Activated T-helper 2 cell treated with anti-CD3 and anti-CD28 coated beads, Interferon-gamma antibody, Interleukin-2, Interleukin-4, amounts not matched to agents 10 μg/mL and 5 μg/mL and 100 μg/mL, durations not matched to agents 14 hours and 24 hours and 36 hours (primary cell): ENCODE measurements around the gene NFYA. TPM values are rescaled to one million over a fixed set of nuclear protein-coding genes. Genes with fewer than 3 reads are reported as not detected.

Experiments used
- DNase-seq: peaks from one replicate; pipeline ENCODE4 v3.0.0; 2021; ENCODE audit warnings: low spot score
- H3K27ac Mint-ChIP-seq: one replicate; pipeline ENCODE4 v1.8.0; 2021; ENCODE audit warnings: mixed read lengths
- H3K27me3 Mint-ChIP-seq: one replicate; pipeline ENCODE4 v1.8.0; 2021; ENCODE audit warnings: low read depth, mixed read lengths
- H3K36me3 Mint-ChIP-seq: one replicate; pipeline ENCODE4 v1.8.0; 2021; ENCODE audit warnings: low read depth, mixed read lengths
- H3K4me1 Mint-ChIP-seq: one replicate; pipeline ENCODE4 v1.8.0; 2021; ENCODE audit warnings: low read depth, mixed read lengths
- H3K4me3 Mint-ChIP-seq: one replicate; pipeline ENCODE4 v1.8.0; 2021; ENCODE audit warnings: low read depth, mild to moderate bottlenecking, moderate library complexity, mixed read lengths
- H3K9me3 Mint-ChIP-seq: one replicate; pipeline ENCODE4 v1.8.0; 2021; ENCODE audit warnings: mixed read lengths
- intact Hi-C: fragments of 100-400 bp; cut with micrococcal nuclease; formaldehyde crosslinking; loops from one replicate; pipeline ENCODE4 v1.15.1; 2023
- total RNA-seq: library from RNA; stranded (reverse); gene quantifications from 2 replicates; pipeline ENCODE4 v1.2.3, GENCODE V29; 2022

The NFYA gene
- total RNA-seq: 28.1 and 28.2 TPM in 2 replicates

GRCh38 chr6:41072836-41073202 is at the start of gene NFYA:
TSS of gene NFYA (plus strand) at chr6:41072974. CDS start at chr6:41079090, 6,116 bp downstream.
- H3K4me1 Mint-ChIP-seq: peaks cover 56% of the 10 kb centered on the region
- DNase-seq: no peak
- no peaks in the 10 kb centered on the region for H3K27me3 Mint-ChIP-seq
- peaks cover 53% of the 10 kb centered on the region for H3K36me3 Mint-ChIP-seq
- intact Hi-C loops: loop anchor here (1.0 to 10.0 kb wide), 7 partner anchors 45 to 1958 kb away; partner anchors contain the start of genes BYSL, MED20, SAYSD1 and TFEB
- no peaks in the 10 kb centered on the region for H3K9me3 Mint-ChIP-seq
- H3K27ac Mint-ChIP-seq: peak within 1 kb of the TSS; percentile 99
- H3K4me3 Mint-ChIP-seq: peak within 1 kb of the TSS; percentile 98

DNA sequence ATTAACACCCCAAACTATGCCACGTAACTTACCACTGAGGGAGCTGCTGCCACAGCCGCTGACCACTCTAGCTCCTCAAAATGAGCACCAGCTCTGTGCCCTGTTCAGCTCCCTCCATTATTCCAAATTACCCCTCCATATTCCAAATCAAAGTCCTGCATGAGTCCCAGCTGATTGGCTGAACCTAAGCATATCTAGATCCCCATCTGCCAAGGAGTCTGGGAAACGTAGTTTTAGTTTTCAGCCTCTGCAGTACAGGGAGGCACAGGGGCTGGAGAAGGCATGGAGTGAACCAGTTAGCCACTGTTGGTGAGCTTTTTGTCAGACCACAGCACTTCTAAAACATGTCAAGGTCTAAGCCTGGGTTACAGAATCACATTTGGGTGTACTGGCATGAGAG is 49.7 kb upstream of the NFYA start:
- Mint-ChIP-seq H3K4me1 (peaks cover 10% of the 10 kb centered on the region), H3K27ac (no peak overlapping the region), H3K9me3 (no peaks in the 10 kb centered on the region), H3K27me3 (no peaks in the 10 kb centered on the region), H3K36me3 (no peaks in the 10 kb centered on the region), H3K4me3 (no peak overlapping the region)
- intact Hi-C loops: no loop called here
- no peak for DNase-seq

DNA sequence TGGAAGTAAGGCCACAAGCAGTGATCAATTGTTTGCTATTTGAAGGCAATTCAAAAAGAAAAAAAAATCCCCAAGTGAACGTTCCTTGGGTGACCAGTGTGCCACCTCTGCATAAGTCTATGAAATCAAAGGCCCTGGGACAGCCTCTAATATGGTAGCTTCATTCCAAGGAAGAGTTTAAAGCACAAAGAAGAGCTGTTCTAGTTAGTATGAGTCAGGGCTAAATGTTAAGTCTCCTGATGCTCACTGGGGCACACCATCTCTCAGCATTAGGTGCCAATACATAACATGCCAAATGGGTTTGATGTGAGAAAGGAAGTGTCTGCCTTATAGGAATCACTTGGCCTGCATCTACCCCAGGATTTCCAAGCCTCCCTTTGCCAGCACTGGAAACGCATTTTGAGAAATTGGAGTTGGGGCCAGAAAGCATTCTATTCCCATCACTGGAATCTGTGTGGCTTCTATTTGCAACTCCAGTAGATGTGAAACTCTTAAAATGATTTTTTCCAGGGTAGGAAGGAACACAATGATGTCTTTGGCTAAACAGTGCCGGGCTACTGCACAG is 46.7 kb upstream of the NFYA start:
- intact Hi-C loops: no loop called here
- Mint-ChIP-seq H3K27ac (no peak overlapping the region), H3K27me3 (no peaks in the 10 kb centered on the region), H3K4me1 (peaks cover 19% of the 10 kb centered on the region), H3K4me3 (peak overlapping the region; percentile 20), H3K36me3 (no peaks in the 10 kb centered on the region), H3K9me3 (no peaks in the 10 kb centered on the region)
- DNase-seq: no peak

DNA sequence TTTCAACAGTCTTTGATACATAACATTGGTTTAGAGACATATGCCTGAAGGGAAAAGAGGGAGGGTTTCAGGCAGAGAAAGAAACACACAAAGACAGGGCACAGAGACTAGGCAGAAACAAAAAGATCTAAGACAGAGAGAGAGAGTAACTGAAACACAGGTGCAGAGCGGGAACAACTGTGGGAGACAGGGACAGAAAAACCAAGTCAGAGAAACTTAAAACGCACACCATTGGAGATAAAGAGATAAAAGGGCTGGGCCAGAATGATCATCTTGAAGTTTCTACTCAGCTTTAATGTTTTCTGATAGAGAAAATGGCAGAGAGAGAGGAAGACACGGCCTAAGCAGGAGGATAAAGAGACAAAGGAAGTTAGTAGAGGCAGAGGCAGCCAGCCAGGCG is 45.5 kb upstream of the NFYA start:
- intact Hi-C loops: loop anchor here (1.0 kb wide), 1 partner anchor 21 kb away; no protein-coding TSS in a partner anchor
- H3K27me3 Mint-ChIP-seq: no peaks in the 10 kb centered on the region

DNA sequence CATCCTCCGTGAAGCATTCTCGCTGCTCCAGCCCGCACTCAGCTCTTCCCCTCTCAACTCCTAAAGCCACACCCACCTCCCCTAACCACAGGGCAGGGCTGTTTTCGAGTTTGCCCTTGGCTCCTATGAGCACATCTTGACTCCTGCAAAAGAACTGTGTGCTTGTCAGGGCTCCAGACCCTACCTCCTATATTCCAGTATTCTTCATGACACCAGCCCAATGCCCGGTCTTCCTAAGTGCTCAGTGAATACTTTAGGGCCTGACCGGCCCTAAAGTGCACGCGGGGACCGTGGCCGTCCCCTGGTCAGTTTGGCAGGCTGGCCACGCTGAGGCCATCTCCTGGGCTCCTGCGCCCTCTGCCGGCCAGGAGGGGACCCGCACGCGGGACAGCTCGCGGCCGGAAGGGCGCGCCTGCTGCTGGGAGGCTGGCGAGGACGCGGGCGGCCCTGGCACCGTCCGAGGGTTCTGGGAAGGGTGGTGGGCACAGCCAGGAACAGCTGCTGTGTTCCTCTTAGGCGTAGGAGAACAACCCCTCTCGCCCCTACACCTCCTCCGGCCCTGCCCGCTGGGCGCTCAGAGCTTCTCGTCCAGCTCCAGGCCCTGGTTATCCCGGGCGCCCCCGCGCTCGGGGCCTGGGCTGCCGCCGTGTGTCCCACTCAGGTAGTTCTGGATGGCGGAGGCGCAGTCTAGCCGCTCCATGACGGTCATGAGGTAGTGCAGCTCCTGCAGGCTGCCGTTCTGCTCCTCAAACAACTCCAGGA is 44.8 kb upstream of the NFYA start:
- intact Hi-C loops: loop anchor here (1.0 kb wide), 2 partner anchors 22 to 44 kb away; partner anchors contain the start of genes NFYA and OARD1

More for the DNA sequence above, 45.5 kb upstream of the NFYA start:
- Mint-ChIP-seq H3K27ac (peak overlapping the region; percentile 94), H3K4me1 (peaks cover 19% of the 10 kb centered on the region), H3K9me3 (no peaks in the 10 kb centered on the region), H3K36me3 (no peaks in the 10 kb centered on the region), H3K4me3 (peak overlapping the region; percentile 89)
- no peak for DNase-seq

DNA sequence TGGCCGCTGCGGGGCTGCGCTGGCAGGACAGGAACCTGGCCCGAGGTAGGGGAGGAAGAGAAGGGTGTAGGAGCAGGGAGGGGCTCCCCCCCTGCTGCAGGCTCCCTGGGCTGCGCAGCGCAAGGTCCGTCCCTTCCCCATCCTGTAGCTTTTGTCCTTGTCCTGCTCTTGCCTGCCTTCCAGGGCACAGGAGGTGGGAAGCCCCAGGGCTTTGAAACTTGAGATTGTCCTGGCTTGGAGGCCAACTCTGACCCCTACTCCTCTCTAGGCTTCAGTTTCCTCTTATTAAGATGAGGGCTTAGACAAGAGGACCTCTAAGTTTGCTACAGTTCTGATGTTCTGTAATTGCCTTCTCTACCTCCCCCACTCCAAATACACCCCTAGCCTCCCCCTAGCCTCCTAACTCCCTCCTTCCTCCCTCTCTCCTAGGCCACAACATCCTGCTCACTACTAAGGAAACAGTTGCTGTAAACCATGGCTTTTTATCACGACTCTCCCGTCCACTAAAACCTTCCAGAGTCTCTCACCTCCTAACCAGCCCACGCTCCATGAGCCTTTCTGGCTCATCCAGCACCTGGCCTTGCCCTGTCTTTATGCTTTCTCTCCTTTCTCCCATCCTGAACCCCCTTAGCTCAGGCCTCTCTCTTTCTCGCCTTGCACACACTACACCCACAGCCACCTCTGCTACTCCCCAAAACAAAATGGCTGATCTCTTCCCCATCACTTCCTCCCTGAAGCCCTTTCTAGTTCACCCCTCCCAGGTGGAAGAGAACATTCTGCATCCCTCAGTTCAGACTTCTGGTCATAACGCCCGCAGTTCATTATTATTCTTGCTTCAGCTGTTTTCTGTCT is 44.0 kb upstream of the NFYA start:
- intact Hi-C loops: loop anchor here (1.0 kb wide), 2 partner anchors 39 to 44 kb away; partner anchors contain the start of genes NFYA and OARD1
- Mint-ChIP-seq H3K27me3 (no peaks in the 10 kb centered on the region), H3K4me3 (peak overlapping the region; percentile 89), H3K36me3 (no peaks in the 10 kb centered on the region), H3K9me3 (no peaks in the 10 kb centered on the region), H3K27ac (peak overlapping the region; percentile 94), H3K4me1 (peaks cover 19% of the 10 kb centered on the region)
- DNase-seq: no peak

More for the DNA sequence above, 44.8 kb upstream of the NFYA start:
- Mint-ChIP-seq H3K4me3 (peak overlapping the region; percentile 89), H3K36me3 (no peaks in the 10 kb centered on the region), H3K27ac (peak overlapping the region; percentile 94), H3K27me3 (no peaks in the 10 kb centered on the region), H3K9me3 (no peaks in the 10 kb centered on the region), H3K4me1 (peaks cover 19% of the 10 kb centered on the region)
- peak; percentile 77 for DNase-seq

DNA sequence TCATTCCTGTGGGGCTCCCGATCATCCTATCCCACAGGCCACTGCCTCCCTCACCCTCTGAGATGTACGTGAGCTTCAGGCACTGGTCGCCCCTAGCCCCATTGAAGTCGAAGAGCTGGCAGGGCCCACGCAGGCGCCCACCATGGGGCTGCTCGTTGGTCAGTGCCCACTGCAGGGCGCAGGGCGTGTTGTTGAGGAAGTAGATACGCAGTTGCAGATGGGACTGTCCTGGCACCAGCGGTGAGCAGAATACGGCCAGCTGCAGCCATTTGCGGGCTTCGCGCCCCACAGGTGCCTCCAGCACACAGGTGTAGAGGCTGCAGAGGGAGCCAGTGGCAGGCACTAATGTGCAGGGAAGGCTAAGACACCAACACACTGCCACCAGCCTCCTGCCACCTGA is 39.9 kb upstream of the NFYA start:
- intact Hi-C loops: no loop called here
- H3K27ac Mint-ChIP-seq: no peak overlapping the region
- no peaks in the 10 kb centered on the region for H3K9me3 Mint-ChIP-seq
- H3K36me3 Mint-ChIP-seq: no peaks in the 10 kb centered on the region
- no peak for DNase-seq
- no peak overlapping the region for H3K4me3 Mint-ChIP-seq
- H3K27me3 Mint-ChIP-seq: no peaks in the 10 kb centered on the region
- H3K4me1 Mint-ChIP-seq: peaks cover 10% of the 10 kb centered on the region

GRCh38 chr6:41033776-41034175 is 39.0 kb upstream of the NFYA start:
- no peak overlapping the region for H3K27ac Mint-ChIP-seq
- no peak overlapping the region for H3K4me3 Mint-ChIP-seq
- H3K27me3 Mint-ChIP-seq: no peaks in the 10 kb centered on the region
- no peak for DNase-seq
- no peaks in the 10 kb centered on the region for H3K9me3 Mint-ChIP-seq
- intact Hi-C loops: no loop called here
- peaks cover 6% of the 10 kb centered on the region for H3K4me1 Mint-ChIP-seq
- H3K36me3 Mint-ChIP-seq: no peaks in the 10 kb centered on the region

DNA sequence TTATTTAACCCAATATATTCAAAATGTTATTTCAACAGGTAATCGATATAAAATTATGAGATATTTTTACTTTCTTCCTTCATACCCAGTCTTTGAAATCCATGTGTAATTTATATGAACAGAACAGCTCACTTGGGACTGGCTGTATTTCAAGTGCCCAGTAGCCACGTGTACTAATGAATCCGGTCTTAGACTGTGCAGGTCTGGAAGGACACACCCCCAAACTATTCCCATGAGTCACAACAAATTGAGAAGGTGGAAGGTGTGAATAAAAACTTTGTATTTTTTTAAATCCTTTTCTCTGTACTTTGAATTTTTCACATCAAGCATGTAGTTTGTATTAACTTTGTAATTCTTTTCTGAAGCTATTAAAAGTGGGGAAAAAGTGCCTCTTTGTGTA is 36.6 kb upstream of the NFYA start:
- intact Hi-C loops: no loop called here
- H3K9me3 Mint-ChIP-seq: no peaks in the 10 kb centered on the region
- H3K4me3 Mint-ChIP-seq: no peak overlapping the region
- no peak for DNase-seq
- no peak overlapping the region for H3K27ac Mint-ChIP-seq
- no peaks in the 10 kb centered on the region for H3K27me3 Mint-ChIP-seq
- no peaks in the 10 kb centered on the region for H3K36me3 Mint-ChIP-seq
- H3K4me1 Mint-ChIP-seq: peaks cover 11% of the 10 kb centered on the region

DNA sequence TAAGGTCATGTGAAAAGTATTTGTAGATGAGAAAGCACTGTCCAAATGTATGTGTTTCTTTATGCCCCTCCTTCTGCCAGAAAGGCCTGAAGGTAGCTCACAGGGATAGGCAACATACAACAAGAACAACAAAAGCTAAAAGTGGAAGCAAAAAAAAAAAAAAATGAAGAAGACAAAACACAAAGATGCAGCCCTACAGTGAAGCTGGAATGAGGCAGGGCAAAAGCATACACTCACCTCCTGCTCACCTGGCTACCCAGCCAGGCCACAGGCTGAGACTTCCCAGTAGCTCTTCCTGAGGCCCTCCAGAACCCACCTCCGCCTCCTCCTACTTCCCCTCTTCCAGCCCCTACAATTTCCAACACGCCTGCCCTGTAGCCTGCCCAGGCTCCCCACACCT is 36.2 kb upstream of the NFYA start:
- intact Hi-C loops: no loop called here
- DNase-seq: no peak
- Mint-ChIP-seq H3K27ac (no peak overlapping the region), H3K9me3 (no peaks in the 10 kb centered on the region), H3K36me3 (no peaks in the 10 kb centered on the region), H3K4me3 (no peak overlapping the region), H3K27me3 (no peaks in the 10 kb centered on the region), H3K4me1 (peaks cover 11% of the 10 kb centered on the region)

DNA sequence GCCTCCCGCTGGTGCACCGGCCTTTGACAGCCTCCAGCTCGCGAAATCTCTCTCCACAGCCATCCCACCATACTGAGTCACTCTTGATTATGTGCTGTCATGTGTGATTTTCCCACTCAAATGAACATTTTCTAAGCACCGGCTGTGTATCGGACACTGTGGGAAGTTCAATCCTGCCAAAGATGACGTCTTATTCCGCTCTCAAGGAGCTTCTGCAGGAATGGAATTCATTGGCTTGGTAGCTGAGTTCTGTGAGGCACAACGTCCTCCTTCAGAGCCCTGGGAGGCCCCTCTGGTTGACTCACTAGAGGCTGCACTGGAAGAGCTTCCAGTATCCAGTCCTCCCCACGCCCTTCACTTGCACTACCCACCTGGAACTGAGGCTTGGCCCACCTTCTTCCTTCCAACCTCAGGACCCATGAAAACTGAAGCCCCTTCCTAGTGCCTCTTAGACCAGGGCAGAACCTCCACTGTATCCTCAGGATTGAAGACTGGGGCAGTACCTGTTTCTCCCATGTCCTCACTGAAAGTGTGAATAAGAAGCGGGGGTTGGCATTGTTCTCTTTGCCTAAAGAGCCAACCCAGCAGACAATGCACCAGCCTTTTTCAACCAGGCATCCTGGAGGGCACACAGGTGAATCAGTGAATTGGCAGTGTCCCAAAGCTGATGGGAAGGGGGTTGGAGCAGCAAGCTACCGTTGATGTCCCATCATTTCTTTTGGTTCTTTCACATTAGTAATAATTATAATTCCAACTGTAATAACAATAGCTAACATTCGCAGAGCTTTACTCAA is 35.5 kb upstream of the NFYA start:
- no peaks in the 10 kb centered on the region for H3K36me3 Mint-ChIP-seq
- no peak overlapping the region for H3K4me3 Mint-ChIP-seq
- peaks cover 11% of the 10 kb centered on the region for H3K4me1 Mint-ChIP-seq
- no peaks in the 10 kb centered on the region for H3K27me3 Mint-ChIP-seq
- no peak overlapping the region for H3K27ac Mint-ChIP-seq
- no peaks in the 10 kb centered on the region for H3K9me3 Mint-ChIP-seq
- intact Hi-C loops: no loop called here
- DNase-seq: no peak

DNA sequence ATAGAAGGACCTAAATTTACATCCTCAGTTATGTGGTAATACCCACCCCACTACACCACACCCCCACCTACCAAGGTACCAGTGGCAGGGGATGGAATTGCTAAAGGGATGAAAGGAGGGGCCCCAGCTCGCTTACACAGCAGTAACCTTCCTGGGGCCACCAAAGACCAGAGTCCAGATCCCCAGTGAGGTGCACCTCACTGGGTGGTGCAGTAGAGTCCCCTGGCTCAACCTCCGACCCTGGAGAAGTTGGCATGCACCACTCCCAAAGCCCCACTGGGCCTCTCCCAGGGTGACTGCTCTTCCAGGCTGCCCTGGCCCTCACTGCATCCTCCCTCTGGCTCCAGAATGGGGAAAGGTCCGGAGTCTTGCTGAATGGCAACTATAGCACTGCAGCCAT is 34.6 kb upstream of the NFYA start:
- Mint-ChIP-seq H3K4me3 (no peak overlapping the region), H3K27ac (no peak overlapping the region), H3K36me3 (no peaks in the 10 kb centered on the region), H3K27me3 (no peaks in the 10 kb centered on the region), H3K9me3 (no peaks in the 10 kb centered on the region), H3K4me1 (peaks cover 11% of the 10 kb centered on the region)
- intact Hi-C loops: no loop called here
- no peak for DNase-seq
